ENCODE results near the gene CD37.

Gene CD37

DNA sequence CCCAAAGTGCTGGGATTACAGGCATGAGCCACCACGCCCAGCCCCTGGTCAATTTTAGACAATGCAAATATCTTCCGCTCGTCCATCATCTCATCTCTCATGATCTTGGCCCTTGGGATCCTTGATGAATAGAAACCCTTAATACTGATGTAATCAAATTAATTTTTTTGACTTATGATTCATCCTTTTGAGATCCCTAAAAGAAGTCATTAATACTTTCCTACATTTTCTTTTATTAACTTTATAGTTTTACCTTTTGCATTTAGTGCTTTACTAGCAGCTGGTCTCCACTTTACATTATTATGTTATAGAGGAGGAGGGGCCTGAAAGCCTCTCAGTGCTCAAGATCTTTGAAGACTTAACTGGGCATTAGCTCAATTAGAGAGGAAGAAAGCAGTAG, 45.2 kb downstream of the CD37 start:
- DNase-seq (ENCODE audit: low spot score), result no peak

DNA sequence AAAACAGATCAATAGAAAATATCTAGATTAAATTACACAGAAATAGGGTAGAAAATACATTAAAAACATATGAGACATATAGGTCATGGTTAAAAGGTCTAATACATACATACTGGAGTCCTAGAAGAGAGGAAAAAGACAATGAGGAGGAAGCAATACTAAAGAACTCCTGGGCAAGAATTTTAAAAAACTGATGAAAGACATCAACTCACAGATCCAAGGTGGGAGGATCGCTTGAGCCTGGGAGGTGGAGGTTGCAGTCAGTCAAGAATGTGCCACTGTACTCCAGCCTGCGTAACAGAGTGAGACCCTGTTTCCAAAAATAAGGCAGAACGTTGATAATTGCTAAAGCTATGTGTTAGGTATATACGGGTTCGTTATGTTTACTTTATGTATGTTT, 47.4 kb downstream of the CD37 start:
- DNase-seq (ENCODE audit: low spot score), result no peak

DNA sequence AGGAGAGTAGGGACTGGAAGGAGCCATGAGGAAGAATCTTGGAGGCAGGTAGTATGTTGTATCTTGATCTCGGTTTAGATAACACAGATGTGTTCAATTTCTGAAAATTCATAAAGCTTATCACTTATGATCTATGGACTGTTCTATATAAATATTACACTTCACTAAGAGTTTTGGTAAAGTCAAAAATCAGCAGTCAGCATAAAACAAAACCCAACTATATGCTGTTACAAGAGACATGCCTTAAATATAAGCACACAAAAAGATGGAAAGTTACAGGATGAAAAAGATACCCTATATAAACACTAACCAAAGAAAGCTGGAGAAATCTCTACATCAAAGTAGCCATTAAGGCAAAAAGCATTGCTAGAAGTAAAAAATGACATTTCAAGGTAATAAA, 48.4 kb downstream of the CD37 start:
- DNase-seq (ENCODE audit: low spot score), result no peak

DNA sequence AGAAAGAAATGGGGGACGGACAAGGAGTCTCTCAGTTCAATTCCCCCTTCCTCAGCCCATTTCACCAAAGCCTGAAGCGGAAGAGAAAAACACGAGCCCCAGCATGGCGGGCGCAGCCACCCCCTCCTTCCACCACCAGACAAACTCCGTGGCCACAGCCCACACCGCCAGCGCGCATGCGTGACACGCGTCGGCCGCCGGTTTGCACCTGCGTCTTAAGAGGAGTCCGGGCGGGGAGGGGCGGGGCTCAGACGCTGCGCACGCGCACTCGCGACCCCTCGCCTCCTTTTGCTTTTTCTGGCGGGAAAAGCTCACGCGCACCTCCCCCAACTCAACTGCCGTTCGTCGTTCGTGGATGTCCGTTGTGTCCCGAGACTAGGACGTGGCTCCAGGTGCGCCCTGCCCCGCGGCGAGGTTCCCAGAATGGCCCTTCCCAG, 52.7 kb downstream of the CD37 start, which contains the start of gene KASH5:
KASH5 (plus strand) TSS at position 314 of the 437 bp plus-strand sequence. CDS start 2,635 bp downstream, outside the sequence.
- DNase-seq (ENCODE audit: low spot score), result no peak

DNA sequence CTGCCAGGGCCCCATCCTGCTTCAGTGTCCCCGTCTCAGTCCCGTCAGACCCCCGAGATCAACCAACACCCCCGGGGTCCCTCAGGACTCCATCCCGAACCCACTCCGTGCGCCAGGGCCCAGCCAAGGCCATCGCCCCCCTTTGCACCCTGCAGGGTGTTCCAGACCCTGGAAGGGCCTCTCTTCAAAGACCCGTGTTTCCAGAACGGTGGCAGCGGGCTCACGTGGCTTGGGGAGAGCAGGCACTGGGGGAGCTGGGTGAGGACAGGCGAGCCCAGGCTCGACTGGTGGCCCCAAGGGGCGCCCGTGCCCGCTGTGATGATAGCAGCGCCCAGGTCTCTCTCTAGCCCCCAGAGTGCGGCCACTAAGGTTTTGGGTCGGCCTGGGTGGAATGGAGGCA, 54.2 kb downstream of the CD37 start:
- DNase-seq (ENCODE audit: low spot score), result no peak
